ENCODE data around the gene RASL11A. TPM values are rescaled to one million over a fixed set of nuclear protein-coding genes. Genes with fewer than 3 reads are reported as not detected.

The RASL11A gene
- total and polyA plus RNA-seq, 12 donors = 1.8 to 68.7 (median 4.9) TPM

- Histone ChIP-seq H3K27me3 (peaks cover 0 to 3% (median 0%) of the 10 kb centered on the region in 7 donors), H3K4me3 (no peak overlapping the region), H3K9me3 (no peaks in the 10 kb centered on the region), H3K4me1 (no peaks in the 10 kb centered on the region), H3K36me3 (no peaks in the 10 kb centered on the region), H3K27ac (no peak overlapping the region)
- intact Hi-C loops (cut with DNase I) = no loop called here
- no peak for TF ChIP-seq CTCF (IDR thresholded peaks at IDR 0.05)
- WGBS, 2 donors = 89 to 93% methylated on average over 19 of the region's 19 CpGs
- DNase-seq (no peak), ATAC-seq (no peak)
These were observed 38.3 kb downstream of the RASL11A start for GRCh38 chr13:27308941-27309340.

- Histone ChIP-seq H3K27ac (no peak overlapping the region), H3K9me3 (no peaks in the 10 kb centered on the region), H3K27me3 (peaks cover 0 to 7% (median 4%) of the 10 kb centered on the region in 7 donors), H3K4me1 (no peaks in the 10 kb centered on the region), H3K4me3 (no peak overlapping the region), H3K36me3 (no peaks in the 10 kb centered on the region)
- no peak for TF ChIP-seq CTCF (IDR thresholded peaks at IDR 0.05)
- DNase-seq (no peak), ATAC-seq (no peak)
- WGBS, 2 donors = 68 to 74% methylated on average over 7 of the region's 7 CpGs
- intact Hi-C loops (cut with DNase I) = no loop called here
These were observed 38.9 kb downstream of the RASL11A start for GRCh38 chr13:27309401-27309958.

GRCh38 chr13:27309967-27310598 lies 39.5 kb downstream of the RASL11A start:
- no peak overlapping the region for H3K27ac ChIP-seq
- no peaks in the 10 kb centered on the region for H3K9me3 ChIP-seq
- H3K27me3 ChIP-seq = peaks cover 0 to 11% (median 6%) of the 10 kb centered on the region in 7 donors
- TF ChIP-seq CTCF (IDR thresholded peaks at IDR 0.05) = no peak
- H3K4me3 ChIP-seq = no peak overlapping the region
- no peak for DNase-seq
- intact Hi-C loops (cut with DNase I) = no loop called here
- no peaks in the 10 kb centered on the region for H3K4me1 ChIP-seq
- WGBS, 2 donors = 86 to 89% methylated on average over 9 of the region's 9 CpGs
- no peaks in the 10 kb centered on the region for H3K36me3 ChIP-seq
- ATAC-seq = no peak

GRCh38 chr13:27310946-27311345 lies 40.3 kb downstream of the RASL11A start:
- no peak for ATAC-seq
- intact Hi-C loops (cut with DNase I) = no loop called here
- peaks cover 0 to 18% (median 7%) of the 10 kb centered on the region in 7 donors for H3K27me3 ChIP-seq
- H3K9me3 ChIP-seq = no peaks in the 10 kb centered on the region
- DNase-seq = no peak
- no peak for TF ChIP-seq CTCF (IDR thresholded peaks at IDR 0.05)
- H3K27ac ChIP-seq = no peak overlapping the region
- H3K4me1 ChIP-seq = no peaks in the 10 kb centered on the region
- H3K36me3 ChIP-seq = no peaks in the 10 kb centered on the region
- no peak overlapping the region for H3K4me3 ChIP-seq
- WGBS, 2 donors = 41 to 42% methylated on average over 2 of the region's 2 CpGs

Data from heart right ventricle (tissue), 16 donors.